ENCODE measurements around the gene CMSS1. TPM values are rescaled to one million over a fixed set of nuclear protein-coding genes. Genes with fewer than 3 reads are reported as not detected.

CMSS1 gene
- total RNA-seq, 1 experiment from 2014 or later = 64.1 TPM

DNA sequence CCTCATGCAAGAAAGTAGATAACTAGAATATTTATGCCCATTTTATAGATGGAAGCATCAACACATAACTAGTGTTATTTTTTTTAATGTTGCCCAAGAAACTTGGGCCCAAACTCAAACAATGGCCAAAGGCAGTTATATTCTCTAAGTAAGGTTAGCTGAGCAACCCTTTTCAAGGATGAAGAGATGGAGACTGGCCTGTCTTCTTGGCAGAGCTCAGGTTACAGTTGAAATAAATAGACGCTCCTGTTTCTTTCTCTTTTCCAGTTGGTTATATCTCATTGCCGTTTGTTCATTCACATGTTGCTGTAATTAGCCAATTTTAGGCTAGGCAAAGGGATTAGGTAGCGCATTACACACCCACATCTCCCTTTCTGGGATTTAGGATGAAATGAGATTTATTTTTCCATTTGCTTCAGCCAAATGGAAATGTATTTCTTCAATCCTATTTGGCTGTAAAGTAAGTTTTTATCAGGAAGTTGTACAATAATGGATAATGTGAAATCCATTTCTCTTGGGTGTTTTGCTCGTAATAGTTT lies 93.2 kb downstream of the CMSS1 start:
- H3K27ac ChIP-seq (ENCODE audit: low read depth, low read length) = peak overlapping the region; percentile 26; the same call in 1 of the 2 replicates
- ATAC-seq = no peak
- intact Hi-C loops (cut with micrococcal nuclease) = no loop called here
- no peaks in the 10 kb centered on the region for H3K36me3 ChIP-seq (ENCODE audit: control insufficient read depth in 1 of 2, insufficient read depth in 2 of 2, low read length in 2 of 2)
- no peak for DNase-seq (ENCODE audit: low read depth, low spot score)
- peaks cover 11 to 18% of the 10 kb centered on the region in 2 experiments for H3K4me1 ChIP-seq (ENCODE audit: control insufficient read depth in 1 of 2, insufficient read depth in 2 of 2, low read length in 2 of 2)
- H3K9me2 ChIP-seq (ENCODE audit: insufficient read depth) = no peaks in the 10 kb centered on the region
- no peak overlapping the region for H2AFZ ChIP-seq (ENCODE audit: low read depth, low read length, poor library complexity, severe bottlenecking)
- H3K4me2 ChIP-seq (ENCODE audit: low read length) = peak overlapping the region; percentile 47; the same call in 1 of the 2 replicates
- H4K20me1 ChIP-seq (ENCODE audit: insufficient read depth) = no peaks in the 10 kb centered on the region
- H3K4me3 ChIP-seq (replicated peaks in 1 of 2; ENCODE audit: low read depth in 1 of 2, low read length in 2 of 2) = no peak overlapping the region
- no peaks in the 10 kb centered on the region for H3K27me3 ChIP-seq (ENCODE audit: insufficient read depth, low read length)
- H3K79me2 ChIP-seq (ENCODE audit: insufficient read depth, low read length) = peaks cover 5% of the 10 kb centered on the region; the same call in 1 of the 2 replicates
- ChIA-PET CTCF (no interaction called here), RAD21 (ENCODE audit: low non-redundant PET in 1 of 2, low total read pairs in 2 of 2, uncharacterized antibody in 2 of 2, unreplicated experiment in 2 of 2) (no interaction called here), POLR2A (no interaction called here)
- TF ChIP-seq, protein P1, sequence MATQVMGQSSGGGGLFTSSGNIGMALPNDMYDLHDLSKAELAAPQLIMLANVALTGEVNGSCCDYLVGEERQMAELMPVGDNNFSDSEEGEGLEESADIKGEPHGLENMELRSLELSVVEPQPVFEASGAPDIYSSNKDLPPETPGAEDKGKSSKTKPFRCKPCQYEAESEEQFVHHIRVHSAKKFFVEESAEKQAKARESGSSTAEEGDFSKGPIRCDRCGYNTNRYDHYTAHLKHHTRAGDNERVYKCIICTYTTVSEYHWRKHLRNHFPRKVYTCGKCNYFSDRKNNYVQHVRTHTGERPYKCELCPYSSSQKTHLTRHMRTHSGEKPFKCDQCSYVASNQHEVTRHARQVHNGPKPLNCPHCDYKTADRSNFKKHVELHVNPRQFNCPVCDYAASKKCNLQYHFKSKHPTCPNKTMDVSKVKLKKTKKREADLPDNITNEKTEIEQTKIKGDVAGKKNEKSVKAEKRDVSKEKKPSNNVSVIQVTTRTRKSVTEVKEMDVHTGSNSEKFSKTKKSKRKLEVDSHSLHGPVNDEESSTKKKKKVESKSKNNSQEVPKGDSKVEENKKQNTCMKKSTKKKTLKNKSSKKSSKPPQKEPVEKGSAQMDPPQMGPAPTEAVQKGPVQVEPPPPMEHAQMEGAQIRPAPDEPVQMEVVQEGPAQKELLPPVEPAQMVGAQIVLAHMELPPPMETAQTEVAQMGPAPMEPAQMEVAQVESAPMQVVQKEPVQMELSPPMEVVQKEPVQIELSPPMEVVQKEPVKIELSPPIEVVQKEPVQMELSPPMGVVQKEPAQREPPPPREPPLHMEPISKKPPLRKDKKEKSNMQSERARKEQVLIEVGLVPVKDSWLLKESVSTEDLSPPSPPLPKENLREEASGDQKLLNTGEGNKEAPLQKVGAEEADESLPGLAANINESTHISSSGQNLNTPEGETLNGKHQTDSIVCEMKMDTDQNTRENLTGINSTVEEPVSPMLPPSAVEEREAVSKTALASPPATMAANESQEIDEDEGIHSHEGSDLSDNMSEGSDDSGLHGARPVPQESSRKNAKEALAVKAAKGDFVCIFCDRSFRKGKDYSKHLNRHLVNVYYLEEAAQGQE (IDR thresholded peaks at IDR 0.05; ENCODE audit: low read depth) = no peak
- TF ChIP-seq TCF7L2 (IDR thresholded peaks at IDR 0.05; ENCODE audit: borderline replicate concordance, extremely low read depth, insufficient read depth, insufficient read length) (no peak), ELF1 (IDR thresholded peaks at IDR 0.05; ENCODE audit: borderline replicate concordance, low read depth) (no peak), EZH2 (IDR thresholded peaks at IDR 0.05) (no peak), POLR2A (IDR thresholded peaks at IDR 0.05; ENCODE audit: borderline replicate concordance, extremely low read depth, insufficient read depth, insufficient read length) (no peak), EGR1 (IDR thresholded peaks at IDR 0.05; ENCODE audit: low read depth) (no peak), SIN3A (IDR thresholded peaks at IDR 0.05; ENCODE audit: low read depth) (no peak), ZNF274 (IDR thresholded peaks at IDR 0.05; ENCODE audit: low read depth, low read length) (no peak), JUND (IDR thresholded peaks at IDR 0.05) (no peak)
- no TSS peak for BruUV-seq (replicated peaks)
- no peaks in the 10 kb centered on the region for H3K9me3 ChIP-seq (ENCODE audit: control insufficient read depth in 1 of 2, insufficient read depth in 1 of 2, low read depth in 1 of 2, low read length in 2 of 2)
- H3K9ac ChIP-seq (ENCODE audit: low read length) = no peak overlapping the region
